GM19239 (cell line): ENCODE results near the gene TRAF2.
"Not testable (repeated sequence)": the region's sequence is repeated elsewhere in the genome, so short reads cannot be mapped to it uniquely, and the experiment has no call there.

Experiments
- DNase-seq: peaks from one replicate; pipeline ENCODE4 v3.0.0; 2011; ENCODE audit warnings: low spot score; ENCODE audit not compliant: insufficient read length
- FAIRE-seq: peaks from 2 replicates; lab custom pipeline; 2011; peaks lifted over from hg19 to GRCh38; lab: Jason Lieb, UNC

The TRAF2 gene

GRCh38 chr9:136875155-136875554 is 11.2 kb upstream of the TRAF2 start:
- no peak for FAIRE-seq
- no peak for DNase-seq

- no peak for FAIRE-seq
Measured at GRCh38 chr9:136876476-136876875, 9.8 kb upstream of the TRAF2 start.

DNA sequence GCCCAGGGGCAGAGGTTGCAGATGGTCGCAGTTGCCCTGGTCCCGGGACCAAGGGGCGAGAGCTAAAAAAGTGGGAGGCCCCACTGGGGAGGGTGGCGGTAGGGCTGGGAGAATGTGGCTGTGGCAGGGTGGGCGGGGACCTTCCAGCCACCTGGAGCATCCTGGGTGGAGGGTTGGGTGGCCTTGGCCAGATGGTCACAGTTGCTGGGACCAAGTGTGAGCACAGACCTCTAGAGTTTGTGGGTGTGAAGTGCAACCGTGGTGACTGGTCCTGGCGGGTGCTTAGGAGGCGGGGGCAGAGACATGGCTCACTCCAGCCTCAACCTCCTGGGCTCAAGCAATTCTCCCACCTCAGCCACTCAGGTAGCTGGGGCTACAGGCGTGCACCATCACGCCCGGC is 5.7 kb upstream of the TRAF2 start:
- no peak for FAIRE-seq
- DNase-seq: no peak

More at GRCh38 chr9:136876476-136876875, 9.8 kb upstream of the TRAF2 start:
- DNase-seq: no peak

- peak; percentile 72 for DNase-seq
- peak; percentile 90 for FAIRE-seq
Measured at GRCh38 chr9:136881691-136882108, 4.6 kb upstream of the TRAF2 start.

- DNase-seq (peak; percentile 79), FAIRE-seq (no peak)
Measured at GRCh38 chr9:136882109-136882946, 4.0 kb upstream of the TRAF2 start.

GRCh38 chr9:136882947-136883283 is 3.4 kb upstream of the TRAF2 start:
- not testable (repeated sequence) for DNase-seq, FAIRE-seq

GRCh38 chr9:136883670-136884069 is 2.6 kb upstream of the TRAF2 start:
- not testable (repeated sequence) for FAIRE-seq, DNase-seq

DNA sequence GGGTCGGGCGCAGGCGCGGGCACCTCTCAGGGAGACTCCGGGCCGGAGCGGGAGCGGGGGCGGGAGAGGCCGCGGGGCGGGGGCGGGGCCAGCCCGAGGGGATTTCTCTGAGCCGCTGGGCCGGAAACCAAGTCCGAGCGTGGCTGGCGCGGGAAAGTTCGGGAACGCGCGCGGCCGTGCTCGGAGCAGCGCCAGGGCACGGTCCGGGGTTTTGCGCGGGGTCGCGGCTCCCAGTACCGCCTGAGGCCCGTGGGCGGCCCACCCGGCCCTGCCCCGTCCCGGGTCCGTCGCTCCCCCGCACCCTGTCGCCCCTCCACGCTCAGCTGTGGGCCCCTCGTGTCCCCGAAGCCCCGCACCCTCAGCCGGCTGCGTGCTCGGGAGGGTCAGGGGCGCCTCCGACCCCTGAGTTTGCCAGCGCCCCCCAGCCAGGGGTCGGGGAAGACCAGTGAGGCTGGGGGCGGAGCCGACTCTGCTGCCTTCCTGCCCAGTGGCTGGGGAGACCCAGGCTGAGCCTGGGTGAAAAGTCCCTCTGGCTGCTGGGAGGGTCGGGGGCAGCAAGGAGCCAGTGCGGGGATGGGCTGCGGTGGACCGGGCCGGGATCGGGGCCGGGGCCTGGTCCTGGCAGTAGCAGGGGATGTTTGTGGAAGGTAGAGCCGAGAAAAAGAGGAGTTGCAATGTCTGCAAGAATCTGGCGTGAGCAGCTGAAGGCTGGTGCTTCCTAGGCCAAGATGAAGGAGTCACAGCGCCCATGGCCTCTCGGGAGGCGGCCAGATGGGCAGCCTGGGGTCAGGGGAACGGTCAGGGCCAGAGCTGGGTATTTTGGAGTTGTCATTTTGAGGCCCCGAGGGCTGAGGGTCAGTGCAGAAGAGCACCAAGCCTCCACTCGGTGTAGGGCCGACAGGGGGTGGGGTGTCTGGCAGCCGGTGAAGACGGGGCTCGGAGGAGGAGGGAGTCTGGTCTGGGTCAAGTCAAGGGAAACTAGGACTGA is 588 bp downstream of the TRAF2 start:
- FAIRE-seq: no peak

GRCh38 chr9:136888454-136888853 is 2.1 kb downstream of the TRAF2 start:
- DNase-seq: no peak
- no peak for FAIRE-seq

More for the DNA sequence above, 588 bp downstream of the TRAF2 start:
- peak; percentile 85 for DNase-seq

DNA sequence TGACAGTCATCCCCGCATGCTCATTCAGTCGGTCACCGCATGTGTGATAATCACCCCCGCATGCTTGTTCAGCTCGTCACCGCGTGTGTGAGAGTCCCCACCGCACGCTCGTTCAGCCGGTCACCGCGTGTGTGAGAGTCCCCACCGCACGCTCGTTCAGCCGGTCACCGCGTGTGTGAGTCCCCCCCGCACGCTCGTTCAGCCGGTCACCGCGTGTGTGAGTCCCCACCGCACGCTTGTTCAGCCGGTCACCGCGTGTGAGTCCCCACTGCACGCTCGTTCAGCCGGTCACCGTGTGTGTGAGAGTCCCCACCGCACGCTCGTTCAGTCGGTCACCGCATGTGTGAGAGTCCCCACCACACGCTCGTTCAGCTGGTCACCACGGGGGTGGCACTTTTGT is 3.5 kb downstream of the TRAF2 start:
- FAIRE-seq (no peak), DNase-seq (no peak)

- FAIRE-seq (no peak), DNase-seq (no peak)
Measured at GRCh38 chr9:136890661-136891060, 4.3 kb downstream of the TRAF2 start.

DNA sequence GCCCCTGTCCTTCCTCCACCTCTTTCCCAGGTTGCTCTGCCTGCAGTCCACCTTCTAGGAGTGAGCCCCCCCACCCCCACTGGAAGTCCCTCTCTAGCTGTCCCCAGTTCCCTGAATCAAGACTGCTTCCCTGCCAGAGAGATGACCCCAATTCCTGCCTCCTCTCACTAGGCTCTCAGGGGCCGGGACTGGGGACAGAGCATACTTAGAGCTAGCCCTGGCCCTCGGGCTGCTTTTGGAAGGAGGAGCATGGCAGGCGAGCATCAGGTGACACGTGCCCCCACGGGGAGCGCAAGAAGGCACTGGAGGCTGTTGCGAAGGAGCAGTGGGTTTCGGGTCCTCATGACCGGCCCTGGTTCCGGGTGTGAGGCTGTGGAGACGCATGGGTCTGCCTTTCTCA is 9.7 kb downstream of the TRAF2 start:
- DNase-seq: no peak
- FAIRE-seq: no peak

GRCh38 chr9:136898483-136899100 is 12.3 kb downstream of the TRAF2 start:
- FAIRE-seq (no peak), DNase-seq (no peak)

- FAIRE-seq: no peak
Measured at GRCh38 chr9:136899196-136899595, 12.9 kb downstream of the TRAF2 start.

GRCh38 chr9:136900556-136900955 is 14.2 kb downstream of the TRAF2 start:
- DNase-seq (no peak), FAIRE-seq (no peak)

More at GRCh38 chr9:136899196-136899595, 12.9 kb downstream of the TRAF2 start:
- DNase-seq: no peak

GRCh38 chr9:136900988-136901515 is 14.7 kb downstream of the TRAF2 start:
- FAIRE-seq (no peak), DNase-seq (no peak)

GRCh38 chr9:136901516-136902258 is 15.4 kb downstream of the TRAF2 start:
- FAIRE-seq (peak; percentile 93), DNase-seq (peak; percentile 82)

DNA sequence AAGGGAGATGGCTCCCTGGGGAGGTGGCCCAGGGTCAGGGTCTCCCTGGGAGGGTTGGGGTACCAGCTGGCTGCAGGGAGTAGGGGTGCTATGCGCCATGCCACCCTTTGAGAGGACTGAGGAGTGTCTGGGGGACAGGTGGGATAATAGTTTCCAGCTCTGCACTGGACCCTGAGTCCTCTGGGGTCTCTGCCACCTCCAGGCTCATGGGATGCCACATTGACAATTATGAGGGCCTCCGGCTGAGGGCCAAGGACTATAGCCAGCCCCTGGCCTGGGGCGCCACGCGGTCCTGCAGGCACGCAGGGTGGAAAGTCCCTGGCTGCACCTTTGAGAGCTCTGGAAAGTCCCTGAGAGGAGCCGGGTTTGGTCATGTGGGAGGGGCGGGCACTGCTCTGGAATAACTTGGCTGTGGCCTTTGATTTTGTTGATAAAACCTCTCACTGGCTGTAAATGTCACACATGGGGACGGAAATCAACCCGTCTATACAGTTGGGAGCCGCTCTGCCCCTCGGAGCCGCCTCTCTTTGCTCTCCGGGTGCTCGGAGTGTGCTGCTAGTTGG is 16.0 kb downstream of the TRAF2 start:
- DNase-seq (peak; percentile 84), FAIRE-seq (peak; percentile 31)

DNA sequence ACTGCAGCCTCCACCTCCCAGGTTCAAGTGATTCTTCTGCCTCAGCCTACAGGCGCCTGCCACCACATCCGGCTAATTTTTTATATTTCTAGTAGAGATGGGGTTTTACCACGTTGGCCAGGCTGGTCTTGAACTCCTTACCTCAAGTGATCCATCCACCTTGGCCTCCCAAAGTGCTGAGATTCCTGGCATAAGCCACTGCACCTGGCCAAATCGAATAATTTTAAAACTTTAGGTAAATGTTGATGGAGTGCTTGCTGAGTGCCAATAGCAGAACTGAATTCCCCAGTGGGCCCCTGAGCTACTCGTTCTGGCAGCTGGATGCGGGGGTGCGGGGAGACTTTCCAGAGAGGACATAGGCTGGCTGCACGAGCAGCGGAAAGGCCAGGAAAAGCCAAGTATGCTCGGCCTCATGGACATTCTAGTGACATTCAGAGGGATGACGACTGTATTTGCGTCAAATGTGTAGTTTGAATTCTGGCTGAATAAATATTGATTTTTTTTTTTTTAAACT is 16.8 kb downstream of the TRAF2 start:
- no peak for DNase-seq
- FAIRE-seq: no peak
